SK-N-SH treated with all-trans-retinoic acid at 6 μM for 48 hours (cell line): Measurements from ENCODE around the gene TMEM167A.

Experiments
- ARNTL ChIP-seq: fragments of 450-650 bp; formaldehyde crosslinking; IDR thresholded peaks from 2 replicates; pipeline ENCODE4 v1.5.0; 2020; ENCODE audit warnings: low read depth, mild to moderate bottlenecking, moderate library complexity, borderline replicate concordance
- CREB5 ChIP-seq: fragments of 250-450 bp; sonication (Bioruptor Pico); IDR thresholded peaks from 2 replicates; pipeline ENCODE4 v1.5.1; 2020; ENCODE audit warnings: low read depth, mild to moderate bottlenecking, moderate library complexity
- CSDC2 ChIP-seq: fragments of 250-450 bp; sonication (Bioruptor Pico); IDR thresholded peaks from 2 replicates; pipeline ENCODE4 v1.5.0; 2020; ENCODE audit warnings: mild to moderate bottlenecking, moderate library complexity
- ESRRG ChIP-seq: fragments of 250-450 bp; sonication (Bioruptor Pico); IDR thresholded peaks from 2 replicates; pipeline ENCODE4 v1.6.1; 2021; ENCODE audit warnings: mild to moderate bottlenecking
- GLIS3 ChIP-seq: fragments of 250-450 bp; sonication (Bioruptor Pico); IDR thresholded peaks from 2 replicates; pipeline ENCODE4 v1.5.0; 2020; ENCODE audit warnings: mild to moderate bottlenecking, moderate library complexity
- RARB ChIP-seq: fragments of 250-450 bp; sonication (Bioruptor Pico); IDR thresholded peaks from 2 replicates; pipeline ENCODE4 v1.8.0; 2021; ENCODE audit warnings: mild to moderate bottlenecking, moderate library complexity
- SNAI2 ChIP-seq: fragments of 250-450 bp; sonication (Bioruptor Pico); IDR thresholded peaks from 2 replicates; pipeline ENCODE4 v1.5.0; 2020; ENCODE audit warnings: mild to moderate bottlenecking, moderate library complexity
- ZFP3 ChIP-seq: fragments of 250-450 bp; sonication (Bioruptor Pico); IDR thresholded peaks from 2 replicates; pipeline ENCODE4 v1.5.0; 2020; ENCODE audit warnings: mild to moderate bottlenecking, moderate library complexity
- ZFP30 ChIP-seq: fragments of 450-650 bp; formaldehyde crosslinking; IDR thresholded peaks from 2 replicates; pipeline ENCODE4 v1.5.0; 2022; ENCODE audit warnings: mild to moderate bottlenecking, moderate library complexity
- ZNF70 ChIP-seq: fragments of 450-650 bp; formaldehyde crosslinking; IDR thresholded peaks from 2 replicates; pipeline ENCODE4 v1.5.0; 2020; ENCODE audit warnings: mild to moderate bottlenecking, moderate library complexity
- ZNF8 ChIP-seq: fragments of 450-650 bp; formaldehyde crosslinking; IDR thresholded peaks from 2 replicates; pipeline ENCODE4 v1.5.0; 2020; ENCODE audit warnings: mild to moderate bottlenecking, moderate library complexity
- TF ChIP-seq, protein P1 (sequence below): fragments of 250-450 bp; sonication (Bioruptor Pico); IDR thresholded peaks from 2 replicates; pipeline ENCODE4 v1.8.0; 2020; ENCODE audit warnings: mild to moderate bottlenecking, moderate library complexity, borderline replicate concordance
- TF ChIP-seq, protein P2 (sequence below): fragments of 250-450 bp; sonication (Bioruptor Pico); IDR thresholded peaks from 2 replicates; pipeline ENCODE4 v1.8.0; 2021; ENCODE audit warnings: low read depth, mild to moderate bottlenecking, moderate library complexity, borderline replicate concordance

- no peak for TF ChIP-seq ZFP3 (CRISPR knock-in tag)
- TF ChIP-seq GLIS3 (CRISPR knock-in tag) = no peak
- TF ChIP-seq ZFP30 = no peak
- no peak for TF ChIP-seq ARNTL
- TF ChIP-seq ESRRG = no peak
- TF ChIP-seq, protein P1, sequence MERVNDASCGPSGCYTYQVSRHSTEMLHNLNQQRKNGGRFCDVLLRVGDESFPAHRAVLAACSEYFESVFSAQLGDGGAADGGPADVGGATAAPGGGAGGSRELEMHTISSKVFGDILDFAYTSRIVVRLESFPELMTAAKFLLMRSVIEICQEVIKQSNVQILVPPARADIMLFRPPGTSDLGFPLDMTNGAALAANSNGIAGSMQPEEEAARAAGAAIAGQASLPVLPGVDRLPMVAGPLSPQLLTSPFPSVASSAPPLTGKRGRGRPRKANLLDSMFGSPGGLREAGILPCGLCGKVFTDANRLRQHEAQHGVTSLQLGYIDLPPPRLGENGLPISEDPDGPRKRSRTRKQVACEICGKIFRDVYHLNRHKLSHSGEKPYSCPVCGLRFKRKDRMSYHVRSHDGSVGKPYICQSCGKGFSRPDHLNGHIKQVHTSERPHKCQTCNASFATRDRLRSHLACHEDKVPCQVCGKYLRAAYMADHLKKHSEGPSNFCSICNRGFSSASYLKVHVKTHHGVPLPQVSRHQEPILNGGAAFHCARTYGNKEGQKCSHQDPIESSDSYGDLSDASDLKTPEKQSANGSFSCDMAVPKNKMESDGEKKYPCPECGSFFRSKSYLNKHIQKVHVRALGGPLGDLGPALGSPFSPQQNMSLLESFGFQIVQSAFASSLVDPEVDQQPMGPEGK = no peak
- TF ChIP-seq CREB5 (CRISPR knock-in tag) = no peak
- no peak for TF ChIP-seq SNAI2
- no peak for TF ChIP-seq CSDC2 (CRISPR knock-in tag)
- TF ChIP-seq, protein P2, sequence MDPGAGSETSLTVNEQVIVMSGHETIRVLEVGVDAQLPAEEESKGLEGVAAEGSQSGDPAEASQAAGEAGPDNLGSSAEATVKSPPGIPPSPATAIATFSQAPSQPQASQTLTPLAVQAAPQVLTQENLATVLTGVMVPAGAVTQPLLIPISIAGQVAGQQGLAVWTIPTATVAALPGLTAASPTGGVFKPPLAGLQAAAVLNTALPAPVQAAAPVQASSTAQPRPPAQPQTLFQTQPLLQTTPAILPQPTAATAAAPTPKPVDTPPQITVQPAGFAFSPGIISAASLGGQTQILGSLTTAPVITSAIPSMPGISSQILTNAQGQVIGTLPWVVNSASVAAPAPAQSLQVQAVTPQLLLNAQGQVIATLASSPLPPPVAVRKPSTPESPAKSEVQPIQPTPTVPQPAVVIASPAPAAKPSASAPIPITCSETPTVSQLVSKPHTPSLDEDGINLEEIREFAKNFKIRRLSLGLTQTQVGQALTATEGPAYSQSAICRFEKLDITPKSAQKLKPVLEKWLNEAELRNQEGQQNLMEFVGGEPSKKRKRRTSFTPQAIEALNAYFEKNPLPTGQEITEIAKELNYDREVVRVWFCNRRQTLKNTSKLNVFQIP (CRISPR knock-in tag) = no peak
- no peak for TF ChIP-seq RARB (CRISPR knock-in tag)
- no peak for TF ChIP-seq ZNF8 (CRISPR knock-in tag)
- TF ChIP-seq ZNF70 (CRISPR knock-in tag) = no peak
Observed at GRCh38 chr5:83109380-83109779, 32.2 kb upstream of the TMEM167A start.
